H1 (cell line): ENCODE data around the gene CEBPZ. TPM values are rescaled to one million over a fixed set of nuclear protein-coding genes. Genes with fewer than 3 reads are reported as not detected.

Experiments
- CTCF ChIA-PET: fragments of 300-600 bp; sonication (Branson Sonifier 250); formaldehyde crosslinking; loops from one replicate; lab custom pipeline; 2021; ENCODE audit not compliant: partially characterized antibody; lab: Charles Lee
- POLR2A ChIA-PET: fragments of 300-600 bp; sonication (Branson Sonifier 250); formaldehyde crosslinking; loops from one replicate; lab custom pipeline; 2021; ENCODE audit warnings: inconsistent platforms; ENCODE audit not compliant: partially characterized antibody; lab: Charles Lee
- DNase-seq, 2 experiments: peaks; one replicate each; pipeline versions ENCODE4 v3.0.0 to v3.0.0-alpha.2; 2010 to 2022; ENCODE audit warnings: low spot score in 2 of 2, low read depth in 1 of 2, mixed read lengths in 1 of 2
- FAIRE-seq: peaks from 2 replicates; lab custom pipeline; 2011; peaks lifted over from hg19 to GRCh38; lab: Jason Lieb, UNC
- H2AFZ ChIP-seq: 2 replicates; pipeline ENCODE4 v1.8.1; 2012; ENCODE audit warnings: low read length, inconsistent platforms
- H2AK5ac ChIP-seq: 2 replicates; pipeline ENCODE4 v1.6.1; 2013; ENCODE audit warnings: low read depth, low read length
- H2BK120ac ChIP-seq: replicated peaks from 2 replicates; pipeline ENCODE3; 2013; ENCODE audit warnings: low read depth, low read length, inconsistent platforms
- H2BK12ac ChIP-seq: 2 replicates; pipeline ENCODE4 v1.6.1; 2013; ENCODE audit warnings: low read depth, low read length
- H2BK15ac ChIP-seq: 2 replicates; pipeline ENCODE4 v1.6.1; 2013; ENCODE audit warnings: low read length
- H2BK20ac ChIP-seq: 2 replicates; pipeline ENCODE4 v1.6.1; 2013; ENCODE audit warnings: low read length
- H2BK5ac ChIP-seq: 2 replicates; pipeline ENCODE4 v1.6.1; 2013; ENCODE audit warnings: low read depth, low read length
- H3K14ac ChIP-seq: 2 replicates; pipeline ENCODE4 v1.6.1; 2013; ENCODE audit warnings: inconsistent platforms; ENCODE audit not compliant: insufficient read length
- H3K18ac ChIP-seq: 2 replicates; pipeline ENCODE4 v1.6.1; 2013; ENCODE audit warnings: low read length; ENCODE audit errors: extremely low read depth
- H3K23ac ChIP-seq: 2 replicates; pipeline ENCODE4 v1.6.1; 2013; ENCODE audit warnings: inconsistent platforms; ENCODE audit not compliant: insufficient read length
- H3K23me2 ChIP-seq: 2 replicates; pipeline ENCODE4 v1.6.1; 2013; ENCODE audit warnings: low read depth, low read length
- H3K27ac ChIP-seq: 2 replicates; pipeline ENCODE4 v1.6.1; 2011; ENCODE audit warnings: low read depth, low read length, inconsistent platforms
- H3K27me3 ChIP-seq, 4 experiments: replicated peaks in 1 of 4; 1 replicate in 1 of 4; 2 replicates in 3 of 4; pipeline versions ENCODE4 v1.6.1 to v1.8.1; 2011 to 2013; ENCODE audit warnings: low read length in 3 of 4, mild to moderate bottlenecking in 3 of 4, inconsistent platforms in 2 of 4, mixed read lengths in 2 of 4, moderate library complexity in 1 of 4; ENCODE audit not compliant: control insufficient read depth in 3 of 4, insufficient read depth in 3 of 4; ENCODE audit errors: extremely low read depth in 1 of 4
- H3K36me3 ChIP-seq, 4 experiments: 2 replicates each; pipeline versions ENCODE4 v1.6.1 to v1.8.1; 2011 to 2013; ENCODE audit warnings: mild to moderate bottlenecking in 4 of 4, low read length in 3 of 4, moderate library complexity in 2 of 4, control low read depth in 1 of 4, inconsistent platforms in 1 of 4; ENCODE audit not compliant: insufficient read depth in 4 of 4, control insufficient read depth in 2 of 4
- H3K4ac ChIP-seq: replicated peaks from 2 replicates; pipeline ENCODE3; 2013; ENCODE audit warnings: low read length, low read depth, mixed read lengths, inconsistent platforms; ENCODE audit not compliant: insufficient read length
- H3K4me1 ChIP-seq, 4 experiments: replicated peaks in 1 of 4; 1 replicate in 1 of 4; 2 replicates in 3 of 4; pipeline versions ENCODE4 v1.6.1 to v1.8.1; 2011 to 2013; ENCODE audit warnings: low read length in 3 of 4, inconsistent platforms in 2 of 4, mixed read lengths in 1 of 4; ENCODE audit not compliant: insufficient read depth in 4 of 4, control insufficient read depth in 3 of 4
- H3K4me2 ChIP-seq, 2 experiments: 2 replicates each; pipeline versions ENCODE4 v1.6.1 to v1.8.1; 2011 to 2013; ENCODE audit warnings: low read depth in 2 of 2, low read length in 2 of 2, control low read depth in 1 of 2, inconsistent platforms in 1 of 2, mild to moderate bottlenecking in 1 of 2; ENCODE audit not compliant: insufficient read depth in 1 of 2
- H3K4me3 ChIP-seq, 4 experiments: fragments of 200-600, 300-600 bp in 1 of 4; sonication (generic), shearing (Covaris generic), sonication (Bioruptor Twin) in 1 of 4; 2 replicates each; pipeline versions ENCODE4 v1.5.1 to v1.8.1; 2011 to 2016; ENCODE audit warnings: low read length in 4 of 4, low read depth in 3 of 4, control low read depth in 2 of 4, inconsistent platforms in 2 of 4, mild to moderate bottlenecking in 2 of 4, mixed read lengths in 1 of 4, moderate library complexity in 1 of 4; ENCODE audit not compliant: insufficient read depth in 2 of 4; ENCODE audit errors: extremely low read depth in 1 of 4
- H3K56ac ChIP-seq: replicated peaks from 2 replicates; pipeline ENCODE3; 2013; ENCODE audit warnings: low read depth, mild to moderate bottlenecking, mixed read lengths, low read length, inconsistent platforms; ENCODE audit not compliant: insufficient read length
- H3K79me1 ChIP-seq: 2 replicates; pipeline ENCODE4 v1.6.1; 2013; ENCODE audit warnings: low read depth, low read length, control low read depth
- H3K79me2 ChIP-seq, 2 experiments: 2 replicates each; pipeline versions ENCODE4 v1.6.1 to v1.8.1; 2012 to 2013; ENCODE audit warnings: low read length in 2 of 2, mild to moderate bottlenecking in 2 of 2, inconsistent platforms in 1 of 2; ENCODE audit not compliant: insufficient read depth in 2 of 2, control insufficient read depth in 1 of 2
- H3K9ac ChIP-seq, 4 experiments: replicated peaks in 1 of 4; 1 replicate in 1 of 4; 2 replicates in 3 of 4; pipeline versions ENCODE4 v1.6.1 to v1.8.1; 2011 to 2013; ENCODE audit warnings: low read depth in 3 of 4, low read length in 3 of 4, control low read depth in 2 of 4, mild to moderate bottlenecking in 2 of 4, moderate library complexity in 2 of 4, inconsistent platforms in 1 of 4; ENCODE audit errors: extremely low read depth in 1 of 4
- H3K9me3 ChIP-seq, 2 experiments: 2 replicates each; pipeline versions ENCODE4 v1.6.1 to v1.8.1; 2012 to 2013; ENCODE audit warnings: mild to moderate bottlenecking in 2 of 2, moderate library complexity in 2 of 2, control low read depth in 1 of 2, inconsistent platforms in 1 of 2, low read depth in 1 of 2, low read length in 1 of 2, mixed read lengths in 1 of 2; ENCODE audit not compliant: insufficient read depth in 2 of 2
- H4K20me1 ChIP-seq, 2 experiments: replicated peaks in 1 of 2; 2 replicates each; pipeline versions ENCODE3 to v1.8.1; 2011 to 2013; ENCODE audit warnings: inconsistent platforms in 2 of 2, low read length in 2 of 2, mild to moderate bottlenecking in 1 of 2; ENCODE audit not compliant: insufficient read depth in 2 of 2, control insufficient read depth in 1 of 2
- H4K5ac ChIP-seq: 2 replicates; pipeline ENCODE4 v1.6.1; 2013; ENCODE audit warnings: low read length, low read depth, mixed read lengths, inconsistent platforms; ENCODE audit not compliant: insufficient read length
- H4K8ac ChIP-seq: 2 replicates; pipeline ENCODE4 v1.8.0; 2013; ENCODE audit warnings: mild to moderate bottlenecking, moderate library complexity, low read length, inconsistent platforms; ENCODE audit not compliant: insufficient read depth; ENCODE audit errors: extremely low read depth
- H4K91ac ChIP-seq: replicated peaks from 2 replicates; pipeline ENCODE3; 2013; ENCODE audit warnings: low read length, mixed read lengths, inconsistent platforms; ENCODE audit not compliant: insufficient read length
- KDM5A ChIP-seq: fragments of 200-600 bp; IDR thresholded peaks from 2 replicates; pipeline ENCODE4 v1.7.1; 2012; ENCODE audit warnings: mild to moderate bottlenecking, low read length, inconsistent platforms, mixed read lengths
- NRF1 ChIP-seq: IDR thresholded peaks from 2 replicates; pipeline ENCODE4 v1.6.1; 2011; ENCODE audit warnings: mild to moderate bottlenecking, low read depth, low read length, improper control_type of control experiment
- WGBS, 2 experiments: shearing (Covaris generic) in 1 of 2; methylation state at CpG; one replicate each; pipeline versions ENCODE4 v1.1.6 to v1.1.7; 2013 to 2015; ENCODE audit warnings: low lambda C conversion rate in 2 of 2, mixed read lengths in 2 of 2, inconsistent platforms in 1 of 2, low coverage in 1 of 2, missing lambda C conversion rate in 1 of 2; ENCODE audit not compliant: insufficient replicate concordance in 2 of 2, insufficient coverage in 1 of 2, insufficient read length in 1 of 2; ENCODE audit errors: extremely low coverage in 1 of 2, missing lambda C conversion rate in 1 of 2; 5-methylcytosine and 5-hydroxymethylcytosine counted together
- long read RNA-seq, 2 experiments: library from RNA in 1 of 2; library from capped mRNA in 1 of 2; stranded (forward); transcript quantifications; one replicate each; pipeline ENCODE4 v2.0.0, GENCODE V29; 2021; ENCODE audit warnings: inconsistent platforms in 1 of 2
- polyA minus RNA-seq, 3 experiments: library from RNA; depleted of rRNA, polyadenylated mRNA; stranded (reverse); fragments of >200 nt; gene quantifications; 1 replicate in 2 of 3; 2 replicates in 1 of 3; pipeline ENCODE4 v1.2.3, GENCODE V29; 2011
- polyA plus RNA-seq, 7 experiments: library from polyadenylated mRNA; depleted of rRNA in 3 of 7; stranded (reverse) in 5 of 7; unstranded in 2 of 7; fragments of >200 nt in 5 of 7; fragments of 200-250 nt in 2 of 7; gene quantifications; 1 replicate in 5 of 7; 2 replicates in 1 of 7; 4 replicates in 1 of 7; pipeline versions ENCODE4 v1.2.1 to v1.2.3, GENCODE V29; 2011 to 2013; ENCODE audit warnings: missing spikeins in 2 of 7, mixed read lengths in 2 of 7
- total RNA-seq: library from RNA; stranded (reverse); fragmentation: NEBNext Ultra II Directional; extraction: Animal tissue kit (Norgen Biotek cat#: 25700); gene quantifications from 2 replicates; pipeline ENCODE4 v1.2.1, GENCODE V29; 2021

The CEBPZ gene
- total RNA-seq = 186 and 201 TPM in 2 replicates
- 14.7 and 19.1 TPM in 2 replicates for polyA plus RNA-seq (2011; rRNA removed)
- polyA plus RNA-seq (2011; cell fraction: cytosol; rRNA removed) = 51.8 TPM
- polyA plus RNA-seq (2011; cell fraction: nucleus; rRNA removed) = 21.0 TPM
- polyA plus RNA-seq (2012, experiment 1 of 2) = 107 to 213 TPM (median 119 TPM) in 4 replicates
- 17.0 TPM for polyA plus RNA-seq (2012, experiment 2 of 2)
- 165 TPM for polyA plus RNA-seq (2013, experiment 1 of 2)
- polyA plus RNA-seq (2013, experiment 2 of 2) = 155 TPM
- 66.2 and 97.0 TPM in 2 replicates for polyA minus RNA-seq (2011; rRNA and poly(A)+ RNA removed)
- polyA minus RNA-seq (2011; cell fraction: cytosol; rRNA and poly(A)+ RNA removed) = 53.7 TPM
- polyA minus RNA-seq (2011; cell fraction: nucleus; rRNA and poly(A)+ RNA removed) = 108 TPM
- long read RNA-seq, experiment 1, transcript CEBPZ-201 (16 exons, 3,463 nt) = minor isoform, 6 of 69 reads
- long read RNA-seq, experiment 1, transcript CEBPZ-203 (5 exons, 611 nt) = major isoform, 12 of 69 reads
- long read RNA-seq, experiment 1, partial matches to known transcripts = 37 of 69 reads
- long read RNA-seq, experiment 1, other reads (novel, unspliced or antisense) = 14 of 69 reads
- long read RNA-seq, experiment 2, transcript CEBPZ-201 (16 exons, 3,463 nt) = major isoform, 103 of 148 reads
- long read RNA-seq, experiment 2, partial matches to known transcripts = 40 of 148 reads
- long read RNA-seq, experiment 2, other reads (novel, unspliced or antisense) = 4 of 148 reads

- H4K5ac ChIP-seq = peak within 1 kb of the TSS; percentile 78
- peak within 1 kb of the TSS; percentile 77; the same call in 1 of the 2 replicates for H4K8ac ChIP-seq
- no peaks in the 10 kb centered on the region for H3K9me3 ChIP-seq
- WGBS, 2 experiments = 1% methylated on average over 73 of the region's 73 CpGs; no CpG with 5 or more reads in 1 of the 2 experiments
- H2BK5ac ChIP-seq = peak within 1 kb of the TSS; percentile 41
- H3K27ac ChIP-seq = peak within 1 kb of the TSS; percentile 76
- peak within 1 kb of the TSS; percentile 94 to 99 for H3K4me2 ChIP-seq
- peaks cover 18% of the 10 kb centered on the region for H3K23me2 ChIP-seq
- peak within 1 kb of the TSS; percentile 97 for H3K18ac ChIP-seq
- 0 out of 2 replicates have a peak within 1 kb of the TSS, but pooled peaks have one; percentile 69 for H2AK5ac ChIP-seq
- H3K56ac ChIP-seq = peak within 1 kb of the TSS; percentile 80
- peak within 1 kb of the TSS; percentile 57 for H4K91ac ChIP-seq
- H2BK120ac ChIP-seq = peak within 1 kb of the TSS; percentile 83
- DNase-seq = peak; percentile 31 to 83
- peak within 1 kb of the TSS; percentile 59 to 88 (median 85) for H3K9ac ChIP-seq
- no peak within 1 kb of the TSS for H2AFZ ChIP-seq
- H2BK20ac ChIP-seq = 0 out of 2 replicates have a peak within 1 kb of the TSS, but pooled peaks have one; percentile 44
- H3K23ac ChIP-seq = no peak within 1 kb of the TSS
- H3K79me1 ChIP-seq = peaks cover 14% of the 10 kb centered on the region; the same call in 1 of the 2 replicates
- H3K14ac ChIP-seq = no peak within 1 kb of the TSS
- H2BK15ac ChIP-seq = no peak within 1 kb of the TSS
- FAIRE-seq = peak; percentile 7
- no peaks in the 10 kb centered on the region for H3K27me3 ChIP-seq
- peaks cover 6 to 59% (median 24%) of the 10 kb centered on the region in 4 experiments; a peak in 7 of 8 replicates for H3K36me3 ChIP-seq
- H3K79me2 ChIP-seq = peaks cover 70 to 100% of the 10 kb centered on the region in 2 experiments
- H2BK12ac ChIP-seq = peak within 1 kb of the TSS; percentile 42; the same call in 1 of the 2 replicates
- H3K4me3 ChIP-seq = peak within 1 kb of the TSS; percentile 95 to 98 (median 96)
- H3K4ac ChIP-seq = peak within 1 kb of the TSS; percentile 65
- ChIA-PET CTCF (interaction anchor here (0.6 to 1.7 kb wide), 8 partner anchors 20 to 646 kb away, joined by 3 to 11 read pairs (median 4); no protein-coding TSS in a partner anchor), POLR2A (interaction anchor here (0.6 to 3.4 kb wide), 15 partner anchors 11 to 92 kb away, joined by 3 to 15 read pairs (median 4); partner anchors contain the start of gene EIF2AK2)
- H3K4me1 ChIP-seq = peaks cover 7 to 19% (median 11%) of the 10 kb centered on the region in 4 experiments
- peaks cover 2 to 5% of the 10 kb centered on the region in 2 experiments for H4K20me1 ChIP-seq
- no peak for TF ChIP-seq NRF1
- peak; percentile 66; the same call in 1 of the 2 replicates for TF ChIP-seq KDM5A
These were observed at the start of gene CEBPZ, which contains the start of gene NDUFAF7 for GRCh38 chr2:37231241-37232130. Gene CEBPZ, minus strand, starts transcription at chr2:37231596. Its CDS starts 29 bp downstream, at chr2:37231567. Gene NDUFAF7, plus strand, starts transcription at chr2:37231658. Its CDS starts 48 bp downstream, at chr2:37231706.
